Psoas muscle (tissue), 8 donors: ENCODE data around the gene NKAP. TPM values are rescaled to one million over a fixed set of nuclear protein-coding genes. Genes with fewer than 3 reads are reported as not detected.

ENCODE experiments used
- ATAC-seq, 4 donors: fragments of 200-7000 bp; cut with Tn5 transposase; one replicate each; pipeline ENCODE4 v1.9.1; 2020; ENCODE audit warnings: moderate library complexity in 3 of 4, mild to moderate bottlenecking in 2 of 4
- DNase-seq, 2 donors: peaks; one replicate each; pipeline ENCODE4 v3.0.0-alpha.2; 2020
- H3K27ac ChIP-seq: fragments of 200-600 bp; one replicate; pipeline ENCODE4 v1.8.0; 2022
- H3K27me3 ChIP-seq, 3 donors: fragments of 200-600 bp in 1 of 3; one replicate each; pipeline versions ENCODE4 v1.6.1 to v1.8.0; 2013 to 2022; ENCODE audit warnings: low read length in 2 of 3, mild to moderate bottlenecking in 2 of 3, moderate library complexity in 1 of 3; ENCODE audit not compliant: insufficient read depth in 3 of 3
- H3K36me3 ChIP-seq, 2 donors: fragments of 200-600 bp in 1 of 2; one replicate each; pipeline versions ENCODE4 v1.6.1 to v1.8.0; 2013 to 2022; ENCODE audit warnings: low read depth in 1 of 2, mild to moderate bottlenecking in 1 of 2, moderate library complexity in 1 of 2; ENCODE audit not compliant: insufficient read depth in 1 of 2
- H3K4me1 ChIP-seq: fragments of 200-600 bp; one replicate; pipeline ENCODE4 v1.8.0; 2022
- H3K4me3 ChIP-seq: fragments of 200-600 bp; one replicate; pipeline ENCODE4 v1.8.0; 2022; ENCODE audit warnings: mild to moderate bottlenecking
- H3K9me3 ChIP-seq: fragments of 200-600 bp; one replicate; pipeline ENCODE4 v1.8.0; 2022
- WGBS, 3 donors: extraction: QIAGEN DNeasy Blood & Tissue Kit; methylation state at CpG; one replicate each; pipeline versions ENCODE4 v1.1.6 to v1.1.7; 2013; 5-methylcytosine and 5-hydroxymethylcytosine counted together
- intact Hi-C, 2 donors: fragments of 100-400 bp; cut with DNase I; formaldehyde crosslinking; loops; one replicate each; pipeline versions ENCODE4 v1.11.0 to v1.14.2; 2022
- polyA plus RNA-seq, 3 donors: library from polyadenylated mRNA; stranded (reverse); fragments of 200-250 nt; gene quantifications; one replicate each; pipeline ENCODE4 v1.2.3, GENCODE V29; 2013
- total RNA-seq, 4 donors: library from RNA; stranded (reverse); fragmentation: NEBNext Ultra II Directional in 2 of 4; extraction: Animal tissue kit (Norgen Biotek cat#: 25700) in 2 of 4; gene quantifications; one replicate each; pipeline versions ENCODE4 v1.2.1 to v1.2.4, GENCODE V29; 2021 to 2023
- TF ChIP-seq, protein P1 (sequence below): fragments of 200-600 bp; IDR thresholded peaks from one replicate; pipeline ENCODE4 v1.8.0; 2022; ENCODE audit warnings: antibody characterized with exemption
- donor health status: healthy with polysubstance abuse.
- donor health status: DM: no; HTN: no; CAD: no; lungs with moderate emphysema.
- donor health status: Bipolar disorder and iron deficiency.
- donor health status: healthy.
- donor health status: DM: yes; HTN: yes; CAD: no.
- donor health status: DM: no; HTN: no; CAD: no.
- donor health status: DM: no; HTN: no; CAD: no.
- donor health status: DM: yes; HTN: yes; CAD: no.

Gene NKAP
- total and polyA plus RNA-seq, 7 donors = 3.4 to 7.5 (median 7.0) TPM

DNA sequence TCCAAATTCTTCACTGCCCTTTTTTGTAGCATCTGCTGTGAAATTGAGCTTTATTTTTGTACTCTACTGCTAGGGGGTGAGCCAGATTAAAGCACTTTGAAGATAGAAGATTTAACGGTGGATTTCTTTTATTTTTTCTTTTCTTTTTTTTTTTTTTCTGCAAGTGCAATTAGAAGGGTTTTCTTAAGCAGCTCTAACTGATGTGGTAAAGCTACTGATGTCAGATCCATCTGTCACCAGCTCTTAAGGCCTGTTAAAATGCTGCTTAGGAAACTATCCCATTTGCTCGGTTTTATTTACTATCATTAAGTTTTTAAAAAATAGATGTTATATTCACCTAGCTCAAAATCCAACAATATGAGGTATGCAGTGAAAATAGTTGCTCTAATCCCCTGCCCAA is 64.8 kb downstream of the NKAP start:
- intact Hi-C loops = no loop called here
- WGBS, 3 donors = 53 to 71% (median 61%) methylated on average over 2 of the region's 2 CpGs
- Histone ChIP-seq H3K9me3 (no peaks in the 10 kb centered on the region), H3K27ac (no peak overlapping the region), H3K4me1 (no peaks in the 10 kb centered on the region), H3K27me3 (no peaks in the 10 kb centered on the region), H3K4me3 (no peak overlapping the region), H3K36me3 (peaks cover 0 to 31% of the 10 kb centered on the region in 2 donors)
- DNase-seq (no peak), ATAC-seq (no peak)
- TF ChIP-seq, protein P1, sequence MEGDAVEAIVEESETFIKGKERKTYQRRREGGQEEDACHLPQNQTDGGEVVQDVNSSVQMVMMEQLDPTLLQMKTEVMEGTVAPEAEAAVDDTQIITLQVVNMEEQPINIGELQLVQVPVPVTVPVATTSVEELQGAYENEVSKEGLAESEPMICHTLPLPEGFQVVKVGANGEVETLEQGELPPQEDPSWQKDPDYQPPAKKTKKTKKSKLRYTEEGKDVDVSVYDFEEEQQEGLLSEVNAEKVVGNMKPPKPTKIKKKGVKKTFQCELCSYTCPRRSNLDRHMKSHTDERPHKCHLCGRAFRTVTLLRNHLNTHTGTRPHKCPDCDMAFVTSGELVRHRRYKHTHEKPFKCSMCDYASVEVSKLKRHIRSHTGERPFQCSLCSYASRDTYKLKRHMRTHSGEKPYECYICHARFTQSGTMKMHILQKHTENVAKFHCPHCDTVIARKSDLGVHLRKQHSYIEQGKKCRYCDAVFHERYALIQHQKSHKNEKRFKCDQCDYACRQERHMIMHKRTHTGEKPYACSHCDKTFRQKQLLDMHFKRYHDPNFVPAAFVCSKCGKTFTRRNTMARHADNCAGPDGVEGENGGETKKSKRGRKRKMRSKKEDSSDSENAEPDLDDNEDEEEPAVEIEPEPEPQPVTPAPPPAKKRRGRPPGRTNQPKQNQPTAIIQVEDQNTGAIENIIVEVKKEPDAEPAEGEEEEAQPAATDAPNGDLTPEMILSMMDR = no peak

DNA sequence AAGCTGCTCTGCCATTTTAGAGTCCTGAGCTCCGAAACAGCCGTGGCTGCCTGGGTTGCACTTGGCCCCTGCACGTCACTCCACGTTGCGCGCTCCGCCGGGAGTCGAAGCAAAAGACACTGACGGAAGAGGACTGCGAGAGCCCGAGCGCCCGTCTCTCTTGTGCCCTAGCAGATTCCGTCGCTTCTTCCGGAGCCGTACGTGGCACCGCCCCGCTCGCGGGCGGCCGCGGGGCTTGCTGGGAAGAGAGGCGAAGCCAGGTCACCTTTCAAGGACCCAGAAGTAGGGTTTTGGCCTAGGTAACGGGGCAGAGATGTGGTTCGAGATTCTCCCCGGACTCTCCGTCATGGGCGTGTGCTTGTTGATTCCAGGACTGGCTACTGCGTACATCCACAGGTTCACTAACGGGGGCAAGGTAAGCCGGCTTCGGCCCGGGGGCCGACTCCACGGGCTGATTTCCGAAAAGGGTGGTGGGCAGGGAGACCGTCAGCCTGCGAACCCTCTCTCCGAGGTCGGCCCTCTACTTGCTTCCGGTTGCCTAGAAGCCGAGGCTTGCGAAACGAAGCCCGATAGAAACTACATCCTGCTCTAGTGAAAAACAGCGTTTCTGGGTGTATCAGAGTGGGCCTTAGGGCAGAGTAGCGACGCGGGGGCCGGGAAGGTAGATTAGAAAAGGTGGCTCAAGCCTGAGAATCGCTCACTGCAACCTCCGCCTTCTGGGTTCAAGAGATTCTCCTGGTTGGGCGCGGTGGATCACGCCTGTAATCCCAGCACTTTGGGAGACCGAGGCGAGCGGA is 71.8 kb downstream of the NKAP start, which contains the start of the genes NDUFA1 and RNF113A:
NDUFA1 (plus strand) TSS at position 234 of the 797 bp plus-strand sequence; CDS start at position 314, 80 bp downstream.
RNF113A (minus strand) TSS at position 135 of the 797 bp plus-strand sequence; CDS start at position 15, 120 bp downstream.
- Histone ChIP-seq H3K36me3 (peaks cover 0 to 16% of the 10 kb centered on the region in 2 donors), H3K4me3 (peak within 1 kb of the TSS; percentile 61), H3K27ac (peak within 1 kb of the TSS; percentile 91), H3K4me1 (peaks cover 13% of the 10 kb centered on the region), H3K9me3 (no peaks in the 10 kb centered on the region), H3K27me3 (no peaks in the 10 kb centered on the region)
- DNase-seq = peak; percentile 85 to 92
- ATAC-seq = peak; percentile 97 to 98 (median 98)
- intact Hi-C loops = loop anchor here in 1 of 2 donors (2.0 to 5.0 kb wide), 2 partner anchors 17 to 79 kb away; partner anchors contain the start of gene RPL39
- WGBS, 3 donors = 0 to 35% (median 0%) methylated on average over 44 to 62 of the region's 62 CpGs
- TF ChIP-seq, protein P1 = no peak

DNA sequence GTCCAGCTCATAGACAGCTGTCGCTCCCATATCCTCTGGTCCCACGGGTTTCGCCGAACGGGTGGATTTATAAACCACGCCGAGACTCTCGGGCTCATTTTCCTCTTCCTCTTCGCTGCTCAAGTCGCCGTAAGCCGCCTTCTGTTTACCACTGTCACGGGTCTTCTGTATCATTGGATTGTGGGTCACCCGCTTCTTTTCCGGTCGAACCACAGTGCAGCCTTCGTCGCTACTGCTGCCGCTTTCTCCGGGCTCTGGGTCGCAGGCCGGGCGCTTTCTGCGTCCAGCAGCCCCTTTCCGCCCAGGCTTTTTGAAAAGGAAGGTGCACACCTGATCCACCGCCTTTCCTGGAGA is 72.3 kb downstream of the NKAP start:
- 0 to 31% (median 0%) methylated on average over 26 of the region's 26 CpGs for WGBS, 3 donors
- intact Hi-C loops = loop anchor here in 1 of 2 donors (2.0 to 5.0 kb wide), 2 partner anchors 16 to 79 kb away; partner anchors contain the start of gene RPL39

More for the DNA sequence above, 72.3 kb downstream of the NKAP start:
- Histone ChIP-seq H3K36me3 (peaks cover 0 to 11% of the 10 kb centered on the region in 2 donors), H3K9me3 (no peaks in the 10 kb centered on the region), H3K4me1 (peaks cover 13% of the 10 kb centered on the region), H3K27me3 (no peaks in the 10 kb centered on the region), H3K27ac (peak overlapping the region; percentile 91), H3K4me3 (peak overlapping the region; percentile 61)
- ATAC-seq (peak; percentile 37 to 56 (median 48)), DNase-seq (no peak)
- TF ChIP-seq, protein P1 = no peak

Other genes starting within 250 kb of the NKAP start
- gene SOWAHD, start 185.2 kb downstream of the NKAP start, total RNA-seq = not detected
- under 1 TPM in 2 of 3 donors, not detected in 1; 0.03 TPM for gene SOWAHD, start 185.2 kb downstream of the NKAP start, polyA plus RNA-seq
- gene RPL39, start 152.1 kb downstream of the NKAP start, total RNA-seq = 1,000 to 10,000 TPM; 1,072 to 1,581 (median 1,334) TPM
- 1,000 to 10,000 TPM; 4,009 to 6,099 (median 4,489) TPM for gene RPL39, start 152.1 kb downstream of the NKAP start, polyA plus RNA-seq
- 10 to 100 TPM in 1 of 4 donors, 1 to 10 TPM in 3; 4.2 to 10.5 (median 5.3) TPM for gene UPF3B, start 90.8 kb downstream of the NKAP start, total RNA-seq
- 10 to 100 TPM; 10.3 to 25.4 (median 14.9) TPM for gene UPF3B, start 90.8 kb downstream of the NKAP start, polyA plus RNA-seq
- 1 to 10 TPM; 5.5 to 9.7 (median 8.1) TPM for gene RNF113A, start 72.0 kb downstream of the NKAP start, total RNA-seq
- gene RNF113A, start 72.0 kb downstream of the NKAP start, polyA plus RNA-seq = 10 to 100 TPM; 11.7 to 15.7 (median 14.8) TPM
- gene NDUFA1, start 71.9 kb downstream of the NKAP start, total RNA-seq = 100 to 1,000 TPM; 194 to 237 (median 217) TPM
- gene NDUFA1, start 71.9 kb downstream of the NKAP start, polyA plus RNA-seq = 100 to 1,000 TPM; 235 to 327 (median 282) TPM
- gene AKAP14, start 47.9 kb downstream of the NKAP start, total RNA-seq = not detected
- under 1 TPM in 1 of 3 donors, not detected in 2; 0.19 TPM for gene AKAP14, start 47.9 kb downstream of the NKAP start, polyA plus RNA-seq
- not detected for gene RHOXF2B, start 133.9 kb upstream of the NKAP start, total RNA-seq
- not detected for gene RHOXF2B, start 133.9 kb upstream of the NKAP start, polyA plus RNA-seq
- not detected for gene RHOXF1, start 172.2 kb upstream of the NKAP start, total RNA-seq
- not detected for gene RHOXF1, start 172.2 kb upstream of the NKAP start, polyA plus RNA-seq
- not detected for gene RHOXF2, start 214.9 kb upstream of the NKAP start, total RNA-seq
- gene RHOXF2, start 214.9 kb upstream of the NKAP start, polyA plus RNA-seq = not detected